K562 (cell line): ENCODE measurements around the gene MAD1L1. TPM values are rescaled to one million over a fixed set of nuclear protein-coding genes. Genes with fewer than 3 reads are reported as not detected.

ENCODE experiments used
- ATAC-seq: fragments of 200-7000 bp; cut with Tn5 transposase; 3 replicates; pipeline ENCODE4 v1.9.1; 2020; ENCODE audit warnings: moderate library complexity
- BruUV-seq: library from RNA; stranded (reverse); fragments of 400-500 nt; replicated peaks from 2 replicates; lab custom pipeline; 2021; lab: Mats Ljungman, UMichigan
- CTCF ChIA-PET: fragments of 300-600 bp; formaldehyde crosslinking; extraction: SDS; loops from one replicate; lab custom pipeline; 2021; ENCODE audit warnings: low intra/inter-chr PET ratio; lab: Yijun Ruan, JAX
- POLR2A ChIA-PET: fragments of 300-600, 350-650 bp; sonication (Branson Sonifier 250); formaldehyde crosslinking; extraction: SDS; loops from one replicate; lab custom pipeline; 2021; ENCODE audit warnings: antibody characterized with exemption, inconsistent platforms; lab: Yijun Ruan, JAX
- DNase-seq, 4 experiments: peaks; one replicate each; pipeline versions ENCODE4 v3.0.0 to v3.0.0-alpha.2; 2011 to 2018; ENCODE audit warnings: low spot score in 3 of 4, mixed read lengths in 3 of 4; ENCODE audit errors: extremely low read depth in 1 of 4
- FAIRE-seq: peaks from 2 replicates; lab custom pipeline; 2011; peaks lifted over from hg19 to GRCh38; lab: Jason Lieb, UNC
- H2AFZ ChIP-seq: 2 replicates; pipeline ENCODE4 v1.6.0; 2011; ENCODE audit warnings: low read depth, low read length, control low read depth, inconsistent platforms
- H3K27ac ChIP-seq: fragments of 200-600 bp; 3 replicates; pipeline ENCODE4 v1.8.0; 2011; ENCODE audit warnings: low read depth, mild to moderate bottlenecking, control low read depth, inconsistent platforms, low read length, moderate library complexity, mixed read lengths; ENCODE audit errors: extremely low read depth
- H3K27me3 ChIP-seq, 2 experiments: fragments of 300-600 bp in 1 of 2; 2 replicates in 1 of 2; 3 replicates in 1 of 2; pipeline versions ENCODE4 v1.6.0 to v1.8.0; 2011; ENCODE audit warnings: inconsistent platforms in 2 of 2, low read length in 2 of 2, mild to moderate bottlenecking in 1 of 2, mixed read lengths in 1 of 2, moderate library complexity in 1 of 2; ENCODE audit not compliant: control insufficient read depth in 2 of 2, insufficient read depth in 2 of 2
- H3K36me3 ChIP-seq: fragments of 300-600 bp; 3 replicates; pipeline ENCODE4 v1.8.0; 2011; ENCODE audit warnings: mild to moderate bottlenecking, low read length, inconsistent platforms; ENCODE audit not compliant: control insufficient read depth, insufficient read depth
- H3K4me1 ChIP-seq, 2 experiments: fragments of 200-600 bp in 1 of 2; replicated peaks in 1 of 2; 2 replicates in 1 of 2; 3 replicates in 1 of 2; pipeline versions ENCODE4 v1.5.1 to v1.8.0; 2011; ENCODE audit warnings: inconsistent platforms in 2 of 2, low read length in 2 of 2, mild to moderate bottlenecking in 1 of 2, mixed read lengths in 1 of 2, moderate library complexity in 1 of 2; ENCODE audit not compliant: control insufficient read depth in 2 of 2, insufficient read depth in 2 of 2
- H3K4me2 ChIP-seq: 2 replicates; pipeline ENCODE4 v1.6.1; 2011; ENCODE audit warnings: low read length, control low read depth, inconsistent platforms, mixed read lengths; ENCODE audit not compliant: insufficient read depth
- H3K4me3 ChIP-seq: fragments of 200-600 bp; sonication (generic), shearing (Covaris generic); 2 replicates; pipeline ENCODE4 v1.5.1; 2016; ENCODE audit warnings: control low read depth, inconsistent platforms
- H3K79me2 ChIP-seq: fragments of 200-600 bp; 3 replicates; pipeline ENCODE4 v1.8.0; 2011; ENCODE audit warnings: low read length, inconsistent platforms; ENCODE audit not compliant: control insufficient read depth, insufficient read depth
- H3K9ac ChIP-seq, 2 experiments: 2 replicates each; pipeline versions ENCODE4 v1.6.0 to v1.6.1; 2011; ENCODE audit warnings: low read depth in 2 of 2, low read length in 2 of 2, control low read depth in 1 of 2, inconsistent platforms in 1 of 2, mild to moderate bottlenecking in 1 of 2, mixed read lengths in 1 of 2; ENCODE audit not compliant: insufficient read depth in 1 of 2
- H3K9me1 ChIP-seq: one replicate; pipeline ENCODE4 v1.6.0; 2011; ENCODE audit warnings: inconsistent platforms, mild to moderate bottlenecking, low read length, moderate library complexity; ENCODE audit not compliant: control insufficient read depth, insufficient read depth
- H3K9me3 ChIP-seq: replicated peaks from 2 replicates; pipeline ENCODE4 v1.5.1; 2011; ENCODE audit warnings: low read depth, low read length, inconsistent platforms; ENCODE audit not compliant: control insufficient read depth, insufficient read depth
- H4K20me1 ChIP-seq: replicated peaks from 2 replicates; pipeline ENCODE4 v1.6.1; 2011; ENCODE audit warnings: low read length, inconsistent platforms, mixed read lengths; ENCODE audit not compliant: control insufficient read depth, insufficient read depth
- TFAP4 ChIP-seq: sonication (generic); formaldehyde crosslinking; IDR thresholded peaks from 2 replicates; pipeline ENCODE4 v1.8.0; 2022; ENCODE audit warnings: missing genetic modification reagents, mild to moderate bottlenecking, moderate library complexity, borderline replicate concordance
- ZBTB17 ChIP-seq: fragments of 450-650 bp; formaldehyde crosslinking; IDR thresholded peaks from 2 replicates; pipeline ENCODE4 v1.4.0; 2020; ENCODE audit warnings: mild to moderate bottlenecking
- WGBS: fragments of 100-300 bp; shearing (Covaris generic); methylation state at CpG from one replicate; pipeline ENCODE4 v1.1.6; 2016; ENCODE audit warnings: low coverage, mixed read lengths; ENCODE audit not compliant: insufficient coverage; ENCODE audit errors: missing lambda C conversion rate; 5-methylcytosine and 5-hydroxymethylcytosine counted together
- in situ Hi-C: fragments of 300-500 bp; cut with MboI; formaldehyde crosslinking; loops from 4 replicates; pipeline ENCODE4 v1.15.0; 2018; ENCODE audit warnings: inconsistent platforms, mixed read lengths
- intact Hi-C: fragments of 100-400 bp; cut with micrococcal nuclease; formaldehyde crosslinking; loops from 2 replicates; pipeline ENCODE4 v1.14.2; 2022
- polyA plus RNA-seq, 8 experiments: library from polyadenylated mRNA; depleted of rRNA in 4 of 8; stranded (reverse) in 5 of 8; unstranded in 3 of 8; fragments of >200 nt; fragmentation: Nextera tagmentation in 2 of 8; fragmentation: Illumina TruSeq in 1 of 8; extraction: Ambion mirVana in 2 of 8; extraction: Trizol in 1 of 8; gene quantifications; 2 replicates each; pipeline versions ENCODE4 v1.2.1 to v1.2.3, GENCODE V29; 2011 to 2014; ENCODE audit warnings: inconsistent platforms in 1 of 8, missing spikeins in 1 of 8
- total RNA-seq, 7 experiments: library from RNA; depleted of rRNA in 6 of 7; stranded (reverse); fragments of >200 nt in 6 of 7; fragmentation: Illumina TruSeq in 2 of 7; extraction: Trizol in 2 of 7; gene quantifications; 2 replicates each; pipeline versions ENCODE4 v1.2.1 to v1.2.3, GENCODE V29; 2011 to 2021; ENCODE audit warnings: low replicate concordance in 1 of 7

MAD1L1 gene
- total and polyA plus RNA-seq, 9 of the 15 experiments (the other 6 are each of a cell fraction or from before 2014, with no cell fraction given), result 1.7 to 89.7 (median 18.0) TPM

GRCh38 chr7:1919539-1920265 lies 313.0 kb downstream of the MAD1L1 start:
- Histone ChIP-seq H3K4me2 (no peak overlapping the region), H3K36me3 (0 out of 3 replicates have a peak, but pooled peaks cover 6% of the 10 kb centered on the region), H3K79me2 (no peaks in the 10 kb centered on the region), H3K9me1 (peaks cover 3% of the 10 kb centered on the region), H3K9ac (peak overlapping the region in 1 of 2 experiments; percentile 58; a peak in 2 of 4 replicates)
- BruUV-seq, result no TSS peak
- no peak for DNase-seq
- TF ChIP-seq ZBTB17, result no peak
- TF ChIP-seq TFAP4 (CRISPR knock-in tag), result peak; percentile 13; the same call in 1 of the 2 replicates
- TF ChIP-seq, all 486 proteins: peak for 1
- Histone ChIP-seq H3K4me3 (no peak overlapping the region), H3K9me3 (no peaks in the 10 kb centered on the region), H4K20me1 (no peaks in the 10 kb centered on the region), H3K27me3 (no peaks in the 10 kb centered on the region), H2AFZ (no peak overlapping the region), H3K27ac (no peak overlapping the region), H3K4me1 (peaks cover 0 to 54% of the 10 kb centered on the region in 2 experiments; a peak in 2 of 5 replicates)
- CTCF ChIA-PET, result no interaction called here
- ATAC-seq, result no peak
- 78% methylated on average over 16 of the region's 22 CpGs for WGBS
- FAIRE-seq, result no peak
- intact Hi-C loops (no loop called here), in situ Hi-C loops (no loop called here)
- POLR2A ChIA-PET, result interaction anchor here (0.5 kb wide), 1 partner anchor 20 kb away, joined by 4 read pairs; no protein-coding TSS in a partner anchor
